ENCODE data around the gene FAM89B. TPM values are rescaled to one million over a fixed set of nuclear protein-coding genes. Genes with fewer than 3 reads are reported as not detected.

Gene FAM89B
- total RNA-seq, 1 donor from 2014 or later, result 56.1 TPM

- DNase-seq (ENCODE audit: extremely low spot score, unreplicated experiment), result no peak
- no peak for TF ChIP-seq CTCF (conservative IDR thresholded peaks at IDR 0.05)
- Mint-ChIP-seq H3K27ac (no peak overlapping the region), H3K4me1 (ENCODE audit: unreplicated experiment) (peaks cover 23% of the 10 kb centered on the region), H3K27me3 (no peaks in the 10 kb centered on the region), H3K4me3 (no peak overlapping the region), H3K36me3 (peaks cover 8% of the 10 kb centered on the region), H3K9me3 (no peaks in the 10 kb centered on the region)
Observed at GRCh38 chr11:65609229-65609628, 36.9 kb downstream of the FAM89B start.

GRCh38 chr11:65609665-65610064, 37.3 kb downstream of the FAM89B start:
- no peaks in the 10 kb centered on the region for H3K9me3 Mint-ChIP-seq
- H3K27ac Mint-ChIP-seq, result peak overlapping the region; percentile 31
- no peak for DNase-seq (ENCODE audit: extremely low spot score, unreplicated experiment)
- no peak for TF ChIP-seq CTCF (conservative IDR thresholded peaks at IDR 0.05)
- peak overlapping the region; percentile 47 for H3K4me3 Mint-ChIP-seq
- H3K4me1 Mint-ChIP-seq (ENCODE audit: unreplicated experiment), result peaks cover 23% of the 10 kb centered on the region
- H3K27me3 Mint-ChIP-seq, result no peaks in the 10 kb centered on the region
- H3K36me3 Mint-ChIP-seq, result peaks cover 8% of the 10 kb centered on the region

GRCh38 chr11:65610404-65610803, 38.1 kb downstream of the FAM89B start:
- Mint-ChIP-seq H3K9me3 (no peaks in the 10 kb centered on the region), H3K27ac (no peak overlapping the region), H3K27me3 (no peaks in the 10 kb centered on the region), H3K36me3 (peaks cover 8% of the 10 kb centered on the region), H3K4me3 (peak overlapping the region; percentile 47), H3K4me1 (ENCODE audit: unreplicated experiment) (peaks cover 23% of the 10 kb centered on the region)
- no peak for DNase-seq (ENCODE audit: extremely low spot score, unreplicated experiment)
- no peak for TF ChIP-seq CTCF (conservative IDR thresholded peaks at IDR 0.05)

DNA sequence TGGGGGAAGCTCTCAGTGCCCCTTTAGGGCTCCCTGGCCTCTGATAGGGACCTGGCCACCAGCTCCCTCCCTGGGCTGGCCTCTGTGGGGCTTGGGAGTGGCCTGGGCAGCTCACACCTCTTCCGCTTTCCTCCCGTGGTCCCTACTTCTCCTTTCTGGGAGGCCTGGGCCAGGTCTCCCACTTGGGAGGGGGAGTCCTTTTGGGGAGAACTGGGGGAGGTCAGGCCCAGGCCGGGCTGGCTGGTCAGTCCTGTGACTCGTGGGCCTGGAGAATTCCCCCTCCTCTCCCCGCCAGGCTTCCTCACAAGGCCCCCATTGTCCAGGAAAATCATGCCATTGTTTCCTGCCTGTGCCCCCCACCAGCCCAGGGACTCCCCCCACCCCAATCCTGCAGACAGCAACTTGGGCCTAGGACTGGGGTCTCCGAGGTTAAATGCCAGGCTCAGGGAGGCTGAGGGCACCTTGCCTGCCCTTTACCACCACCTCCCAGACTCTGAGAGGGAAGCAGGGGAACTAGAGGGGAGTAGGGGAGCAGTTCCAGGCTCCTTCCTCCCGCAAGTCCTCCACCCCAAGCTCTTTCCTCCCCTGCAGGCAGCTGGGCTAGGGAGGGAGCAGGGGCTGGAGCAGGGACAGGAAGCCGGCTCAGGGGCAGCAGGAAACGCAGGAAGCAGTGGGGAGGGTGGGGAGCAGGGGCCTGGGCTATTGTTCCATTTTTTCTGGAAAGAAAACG, 38.9 kb downstream of the FAM89B start:
- peak overlapping the region; percentile 34 for H3K4me3 Mint-ChIP-seq
- no peak for DNase-seq (ENCODE audit: extremely low spot score, unreplicated experiment)
- H3K9me3 Mint-ChIP-seq, result no peaks in the 10 kb centered on the region
- H3K36me3 Mint-ChIP-seq, result peaks cover 8% of the 10 kb centered on the region
- H3K27ac Mint-ChIP-seq, result no peak overlapping the region
- no peak for TF ChIP-seq CTCF (conservative IDR thresholded peaks at IDR 0.05)
- H3K27me3 Mint-ChIP-seq, result no peaks in the 10 kb centered on the region
- peaks cover 23% of the 10 kb centered on the region for H3K4me1 Mint-ChIP-seq (ENCODE audit: unreplicated experiment)

DNA sequence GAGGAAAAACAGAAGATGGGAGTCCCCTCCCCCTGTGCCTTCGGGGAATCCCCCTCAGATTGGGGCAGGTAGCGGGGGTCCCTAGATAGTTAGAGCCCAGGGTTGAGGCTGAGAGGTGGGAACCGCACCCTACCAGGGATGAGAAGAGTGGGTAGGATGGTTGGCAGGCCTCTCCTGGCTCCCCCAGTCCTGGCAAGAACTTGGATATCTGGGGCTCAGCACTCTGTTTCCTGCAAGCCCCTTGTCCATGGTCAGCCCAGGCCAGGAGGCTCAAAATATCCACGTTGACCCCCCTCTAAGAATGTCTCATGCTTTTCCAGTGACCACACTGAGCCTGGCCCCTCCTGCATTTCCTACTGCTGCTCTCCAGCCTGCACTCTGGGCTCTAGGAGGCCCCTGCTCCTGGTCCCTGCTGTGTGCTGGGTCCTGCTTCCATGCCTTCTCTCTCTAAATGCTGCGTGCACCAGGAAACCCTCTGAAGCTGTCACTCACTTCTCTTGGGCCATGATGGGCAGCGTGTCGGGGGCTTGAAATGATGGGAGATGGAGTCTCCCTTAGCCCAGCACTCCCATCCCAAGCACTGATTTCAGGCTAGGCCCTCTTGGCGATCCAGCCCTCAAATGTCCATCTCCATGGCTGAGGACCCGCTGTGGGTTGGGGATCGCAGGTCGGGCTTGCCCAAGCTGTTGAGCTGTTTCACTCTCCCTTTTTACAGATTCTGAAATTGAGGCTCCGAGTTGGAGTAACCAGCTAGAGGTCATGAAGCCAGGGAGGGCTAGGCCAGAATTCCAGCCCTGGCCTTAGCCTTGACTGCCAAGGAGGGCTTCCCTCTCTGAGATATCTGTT, 39.6 kb downstream of the FAM89B start:
- DNase-seq (ENCODE audit: extremely low spot score, unreplicated experiment), result no peak
- peaks cover 31% of the 10 kb centered on the region for H3K4me1 Mint-ChIP-seq (ENCODE audit: unreplicated experiment)
- H3K9me3 Mint-ChIP-seq, result no peaks in the 10 kb centered on the region
- H3K27me3 Mint-ChIP-seq, result no peaks in the 10 kb centered on the region
- peaks cover 8% of the 10 kb centered on the region for H3K36me3 Mint-ChIP-seq
- H3K4me3 Mint-ChIP-seq, result peak overlapping the region; percentile 83
- TF ChIP-seq CTCF (conservative IDR thresholded peaks at IDR 0.05), result no peak
- H3K27ac Mint-ChIP-seq, result peak overlapping the region; percentile 73

Measured in type B pancreatic cell (in vitro differentiated cells).